ENCODE data around the gene SH2D4B. TPM values are rescaled to one million over a fixed set of nuclear protein-coding genes. Genes with fewer than 3 reads are reported as not detected.
"Not testable (repeated sequence)": the region's sequence is repeated elsewhere in the genome, so short reads cannot be mapped to it uniquely, and the experiment has no call there.

The SH2D4B gene
- total RNA-seq, 1 donor = under 0.01 TPM

DNA sequence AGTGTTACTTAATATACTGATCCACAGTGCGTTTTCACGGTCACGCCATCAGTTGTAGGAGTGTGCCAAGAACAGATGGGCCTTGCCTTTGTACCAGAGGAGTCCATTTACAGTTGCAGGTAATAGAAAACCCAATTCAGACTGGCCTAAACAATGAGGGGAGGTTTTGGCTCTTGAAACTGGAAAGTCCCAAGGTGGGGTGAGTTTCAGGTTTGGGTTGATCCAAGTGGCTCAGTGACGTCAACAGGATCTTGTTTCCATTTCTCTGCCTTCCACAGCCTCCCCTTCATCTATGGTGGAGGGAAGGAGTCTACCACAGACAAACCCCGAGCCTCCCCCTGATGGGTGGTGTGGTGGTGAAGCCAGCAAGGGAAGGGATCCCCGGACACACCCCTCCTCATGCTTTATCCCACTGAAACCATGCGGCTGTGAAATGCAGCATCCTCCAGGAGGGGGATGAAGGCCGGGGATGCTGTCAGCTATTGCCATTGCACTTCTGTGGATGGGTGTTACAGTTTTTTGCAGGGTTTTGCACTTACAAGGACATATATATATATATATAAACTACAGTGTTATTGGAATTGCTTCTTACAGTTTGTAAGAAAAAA is 14.8 kb upstream of the SH2D4B start:
- no peak for DNase-seq (ENCODE audit: low read depth in 2 of 3, low spot score in 2 of 3)

GRCh38 chr10:80523773-80524172 is 13.9 kb upstream of the SH2D4B start:
- DNase-seq (ENCODE audit: low read depth in 2 of 3, low spot score in 2 of 3) = no peak

DNA sequence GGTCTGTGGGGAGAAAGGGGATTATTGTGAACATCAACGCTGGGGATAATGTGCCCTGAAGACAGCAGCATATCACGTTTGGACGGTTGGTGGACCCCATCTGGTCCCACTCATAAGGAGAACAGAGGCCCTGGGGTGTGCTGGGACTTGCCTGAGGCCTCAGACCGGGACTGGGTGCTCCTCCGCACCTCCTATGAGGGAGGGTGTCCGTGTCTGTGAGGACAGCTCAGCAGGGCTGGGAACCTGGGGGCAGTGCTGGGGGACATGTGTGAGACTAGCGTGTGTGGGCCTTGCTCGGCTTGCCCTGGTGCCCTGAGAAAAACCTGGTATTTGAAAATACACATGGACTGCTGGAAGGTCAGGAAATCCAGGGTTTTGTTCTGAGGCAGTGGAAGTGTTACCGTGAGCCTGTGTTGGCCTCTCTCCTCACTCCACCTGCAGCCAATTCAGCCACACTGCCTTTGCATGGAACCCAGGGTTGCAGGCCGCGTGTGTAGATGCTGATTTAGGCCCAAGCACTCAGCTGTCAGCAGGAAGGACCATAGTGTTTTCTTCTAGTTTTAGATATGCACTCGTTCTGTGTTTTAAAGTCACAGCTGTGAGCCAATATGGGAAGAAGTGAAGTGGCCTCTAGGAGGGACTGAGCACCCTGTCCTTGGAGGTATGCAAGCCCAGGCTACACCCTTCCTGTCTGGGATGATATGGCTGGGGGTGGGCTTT is 13.4 kb upstream of the SH2D4B start:
- no peak for DNase-seq (ENCODE audit: low read depth in 2 of 3, low spot score in 2 of 3)

DNA sequence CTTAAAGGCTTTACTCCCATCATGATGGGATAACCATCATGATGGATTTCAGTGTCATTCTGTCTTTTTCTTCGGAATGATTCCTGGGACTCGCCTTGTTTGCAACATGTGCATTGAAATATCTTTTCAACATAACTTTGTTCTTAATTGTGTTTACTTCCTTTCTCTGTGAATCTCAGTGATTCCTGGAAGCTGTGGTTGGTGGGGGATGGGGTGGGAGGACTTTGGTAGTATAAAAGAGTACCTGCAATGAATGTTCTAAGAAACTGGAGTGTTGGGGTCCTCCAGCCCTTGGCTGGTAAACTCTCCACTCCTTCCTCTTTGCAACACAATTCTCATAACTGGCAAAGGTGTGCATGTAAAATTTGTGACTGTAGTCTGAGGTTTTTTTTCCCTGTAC is 11.5 kb upstream of the SH2D4B start:
- DNase-seq (ENCODE audit: low read depth in 2 of 3, low spot score in 2 of 3) = no peak

GRCh38 chr10:80526742-80527141 is 11.0 kb upstream of the SH2D4B start:
- DNase-seq (ENCODE audit: low read depth in 2 of 3, low spot score in 2 of 3) = no peak

DNA sequence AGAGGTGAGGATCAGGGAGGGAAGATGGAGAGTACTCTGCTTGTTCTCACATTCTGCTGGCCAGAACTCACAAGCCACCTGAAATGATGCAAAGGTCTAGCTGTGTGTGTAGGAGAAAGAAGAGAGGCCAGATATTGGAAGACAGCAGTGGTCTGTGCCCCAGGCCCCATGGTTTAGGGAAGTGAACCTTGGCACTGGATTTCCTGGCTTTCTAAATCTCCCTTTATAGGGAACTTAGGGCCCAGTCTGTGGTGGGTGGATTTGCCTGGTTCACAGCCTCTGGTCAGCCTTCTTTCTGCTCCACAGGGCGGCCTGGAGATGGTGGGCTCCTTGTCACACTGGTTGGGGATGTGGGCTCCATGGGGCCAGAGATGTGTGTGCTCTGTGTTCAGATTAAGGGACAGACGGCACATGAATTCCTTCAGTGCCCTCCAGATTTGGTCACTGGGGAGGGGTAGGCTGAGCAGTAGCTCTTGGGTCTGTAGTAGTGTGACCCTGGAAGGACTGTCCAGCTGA is 9.5 kb upstream of the SH2D4B start:
- DNase-seq (ENCODE audit: low read depth in 2 of 3, low spot score in 2 of 3) = peak in 1 of 3 donors; percentile 14

DNA sequence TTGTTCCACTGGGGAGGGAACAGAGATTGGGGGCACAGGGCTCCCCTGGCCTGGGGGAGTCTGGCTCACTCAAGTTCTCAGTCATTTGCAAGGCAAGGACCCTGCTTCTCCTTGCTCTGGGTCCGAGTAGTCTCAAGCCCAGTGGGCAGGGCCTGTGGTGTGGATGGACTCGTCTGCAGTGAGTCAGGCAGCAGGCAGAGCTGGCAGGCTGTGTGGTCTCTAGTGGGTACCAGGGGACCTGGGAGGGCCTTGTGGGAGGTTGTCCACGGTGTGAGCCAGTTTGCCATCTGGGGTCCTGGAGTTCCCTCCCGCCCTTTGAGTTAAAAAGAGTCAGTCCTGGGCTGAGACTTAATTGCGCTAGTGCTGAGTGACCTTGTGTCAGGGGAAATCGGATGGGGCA is 8.8 kb upstream of the SH2D4B start:
- DNase-seq (ENCODE audit: low read depth in 2 of 3, low spot score in 2 of 3) = no peak

DNA sequence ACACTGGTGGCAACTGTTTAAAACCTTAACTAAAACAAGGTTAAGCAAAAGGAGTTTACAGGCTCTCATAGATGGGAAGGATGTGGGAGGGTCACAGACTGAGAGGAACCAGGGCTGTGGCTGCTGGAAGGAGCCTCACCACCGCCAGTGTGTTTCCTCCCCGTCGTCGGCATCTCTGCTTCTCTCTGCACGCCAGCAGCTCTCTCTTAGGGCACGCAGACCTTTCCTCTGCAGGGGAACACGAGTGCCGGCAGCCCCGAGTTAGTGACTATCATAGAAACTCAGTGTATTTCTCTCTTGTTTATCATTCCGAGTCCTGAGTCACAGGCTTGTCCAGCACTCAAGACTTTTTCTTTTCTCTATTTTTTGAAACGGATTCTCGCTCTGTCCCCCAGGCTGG is 8.1 kb upstream of the SH2D4B start:
- DNase-seq (ENCODE audit: low read depth in 2 of 3, low spot score in 2 of 3) = peak in 2 of 3 donors; percentile 78 to 93

GRCh38 chr10:80530251-80530650 is 7.5 kb upstream of the SH2D4B start:
- peak in 2 of 3 donors; percentile 53 to 61 for DNase-seq (ENCODE audit: low read depth in 2 of 3, low spot score in 2 of 3)

GRCh38 chr10:80530816-80531215 is 6.9 kb upstream of the SH2D4B start:
- DNase-seq (ENCODE audit: low read depth in 2 of 3, low spot score in 2 of 3) = no peak

GRCh38 chr10:80532571-80532970 is 5.1 kb upstream of the SH2D4B start:
- no peak for DNase-seq (ENCODE audit: low read depth in 2 of 3, low spot score in 2 of 3)

DNA sequence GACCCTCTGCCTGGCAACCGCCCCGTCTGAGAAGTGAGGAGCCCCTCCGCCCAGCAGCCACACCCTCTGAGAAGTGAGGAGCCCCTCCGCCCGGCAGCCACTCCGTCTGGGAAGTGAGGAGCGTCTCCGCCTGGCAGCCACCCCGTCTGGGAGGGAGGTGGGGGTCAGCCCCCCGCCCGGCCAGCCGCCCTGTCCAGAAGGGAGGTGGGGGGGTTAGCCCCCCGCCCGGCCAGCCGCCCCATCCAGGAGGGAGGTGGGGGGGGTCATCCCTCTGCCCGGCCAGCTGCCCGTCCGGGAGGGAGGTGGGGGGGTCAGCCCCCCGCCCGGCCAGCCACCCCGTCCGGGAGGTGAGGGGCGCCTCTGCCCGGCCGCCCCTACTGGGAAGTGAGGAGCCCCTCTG is 3.6 kb upstream of the SH2D4B start:
- DNase-seq (ENCODE audit: low read depth in 2 of 3, low spot score in 2 of 3) = not testable (repeated sequence)

DNA sequence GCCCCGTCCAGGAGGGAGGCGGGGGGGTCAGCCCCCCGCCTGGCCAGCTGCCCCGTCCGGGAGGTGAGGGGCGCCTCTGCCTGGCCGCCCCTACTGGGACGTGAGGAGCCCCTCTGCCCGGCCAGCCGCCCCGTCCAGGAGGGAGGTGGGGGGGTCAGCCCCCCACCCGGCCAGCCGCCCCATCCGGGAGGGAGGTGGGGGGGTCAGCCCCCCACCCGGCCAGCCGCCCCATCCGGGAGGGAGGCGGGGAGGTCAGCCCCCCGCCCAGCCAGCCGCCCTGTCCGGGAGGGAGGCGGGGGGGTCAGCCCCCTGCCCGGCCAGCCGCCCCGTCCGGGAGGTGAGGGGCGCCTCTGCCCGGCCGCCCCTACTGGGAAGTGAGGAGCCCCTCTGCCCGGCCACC is 3.1 kb upstream of the SH2D4B start:
- not testable (repeated sequence) for DNase-seq (ENCODE audit: low read depth in 2 of 3, low spot score in 2 of 3)

- peak; percentile 63 to 77 (median 72) for DNase-seq (ENCODE audit: low read depth in 2 of 3, low spot score in 2 of 3)
Measured at GRCh38 chr10:80535671-80536360, 1.9 kb upstream of the SH2D4B start.

DNA sequence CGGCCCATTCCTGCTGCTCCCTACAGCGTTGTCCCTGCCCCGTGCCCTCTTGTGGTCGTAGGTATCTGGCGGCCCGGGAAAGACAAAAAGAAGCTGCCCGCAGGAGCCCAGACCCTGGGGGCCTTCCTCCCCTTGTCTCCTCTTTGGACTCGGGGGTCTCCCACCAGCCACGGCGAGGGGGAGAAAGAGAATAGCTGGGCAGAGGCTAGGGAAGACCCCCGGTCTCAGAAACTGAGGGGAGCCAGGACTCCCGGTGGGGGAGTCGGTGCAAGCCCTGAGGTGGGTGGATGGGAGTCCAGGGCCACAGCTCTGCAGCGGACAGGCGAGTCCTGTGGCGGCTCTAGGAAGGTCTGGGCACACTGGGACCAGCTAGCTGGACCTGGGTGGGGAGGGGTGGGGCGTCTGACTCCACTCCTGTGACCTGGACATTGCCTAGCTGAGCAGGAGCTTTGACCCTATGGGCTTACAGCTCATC is 1.3 kb upstream of the SH2D4B start:
- DNase-seq (ENCODE audit: low read depth in 2 of 3, low spot score in 2 of 3) = no peak

DNA sequence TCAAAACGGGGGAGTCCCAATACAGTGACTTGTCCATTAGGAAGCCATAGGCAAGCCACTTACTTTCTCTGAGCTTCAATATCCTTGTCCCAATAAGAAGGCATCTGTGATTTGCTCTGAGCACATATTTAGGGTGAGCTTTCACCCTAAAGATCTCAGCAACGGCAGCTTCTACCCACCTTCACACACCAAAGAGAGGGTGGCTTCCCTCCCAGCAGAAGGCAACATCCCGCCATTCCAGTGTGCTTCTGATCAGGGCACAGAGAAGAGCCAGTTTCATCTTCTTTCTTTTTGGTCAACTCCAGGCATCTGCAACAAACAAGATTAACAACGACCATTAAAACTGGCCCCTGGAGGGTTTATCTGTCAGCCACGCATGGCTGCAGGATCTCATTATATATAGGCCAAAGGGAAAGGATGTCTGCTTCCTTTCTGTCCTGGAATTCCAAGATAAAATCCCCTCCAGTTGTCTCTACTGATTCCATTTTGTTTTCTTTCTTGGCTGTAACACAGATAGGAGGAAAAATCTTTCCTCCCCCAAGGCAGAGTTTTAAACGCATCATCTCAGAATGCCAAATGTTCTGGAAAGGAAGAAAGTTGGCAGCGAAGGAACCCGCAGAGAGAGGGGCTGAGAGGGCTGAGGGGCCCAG is 491 bp upstream of the SH2D4B start:
- no peak for DNase-seq (ENCODE audit: low read depth in 2 of 3, low spot score in 2 of 3)

DNA sequence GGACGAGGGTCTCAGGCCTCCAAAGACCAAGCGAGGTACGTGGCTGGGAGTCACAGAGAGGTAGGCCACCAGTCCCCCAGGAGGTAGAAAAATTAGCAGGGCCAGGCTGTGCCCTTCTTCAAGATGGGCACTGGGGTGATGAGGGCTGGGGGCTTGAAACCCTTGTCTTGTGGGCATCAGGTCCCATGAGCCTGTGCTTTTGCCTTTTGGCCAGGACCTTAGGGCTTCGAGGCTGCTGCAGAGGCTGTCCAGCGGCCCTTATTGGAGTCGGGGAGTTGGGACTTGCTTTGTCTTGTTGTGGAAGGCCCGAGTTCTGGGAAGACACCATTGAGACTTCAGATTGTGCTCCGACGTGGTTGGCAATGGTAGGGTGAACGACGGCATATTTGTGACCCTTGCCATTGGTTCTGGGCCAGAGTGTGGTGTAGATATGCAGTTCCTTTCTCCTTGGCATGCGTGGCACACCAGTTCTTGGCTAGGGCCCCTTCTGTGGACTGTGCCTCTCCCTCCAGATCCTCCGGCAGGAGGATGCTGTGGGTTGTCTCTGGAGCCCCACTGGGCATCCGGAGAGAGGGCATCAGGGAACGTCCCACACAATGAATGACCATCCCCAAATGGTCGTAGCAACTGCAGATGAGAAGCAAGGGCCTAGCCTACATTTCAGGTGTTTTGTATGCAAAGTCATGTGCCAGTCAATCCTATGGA is 931 bp downstream of the SH2D4B start:
- no peak for DNase-seq (ENCODE audit: low read depth in 2 of 3, low spot score in 2 of 3)

DNA sequence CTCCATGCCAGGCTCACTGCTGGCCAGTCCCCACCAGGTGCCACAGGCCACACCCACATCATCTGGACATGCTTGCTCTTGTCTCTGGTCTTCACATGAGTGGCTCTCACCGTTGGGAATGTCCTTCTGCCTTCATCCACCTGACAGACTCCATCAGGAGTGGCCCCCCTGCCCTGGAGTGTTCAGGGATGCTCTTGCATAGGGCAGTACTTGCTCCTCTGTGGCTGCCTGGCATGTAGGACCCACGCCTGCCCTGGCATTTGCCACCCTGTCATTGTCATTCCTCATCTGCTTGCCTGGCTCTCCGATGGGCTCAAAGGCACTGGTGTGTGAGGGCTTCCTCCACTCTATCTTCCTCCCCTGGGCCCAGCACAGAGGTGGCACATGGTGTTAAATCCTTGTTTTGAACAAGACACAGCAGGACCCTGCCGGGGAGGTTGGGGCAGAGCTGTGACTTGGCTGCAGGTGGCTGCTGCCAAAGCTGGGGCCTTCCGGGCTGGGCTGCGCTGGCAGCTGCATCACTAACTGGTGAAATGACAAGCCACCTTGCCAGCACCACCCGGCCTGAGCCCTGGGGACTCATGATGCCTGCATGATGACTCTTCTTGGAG is 1.8 kb downstream of the SH2D4B start:
- no peak for DNase-seq (ENCODE audit: low read depth in 2 of 3, low spot score in 2 of 3)

- DNase-seq (ENCODE audit: low read depth in 2 of 3, low spot score in 2 of 3) = no peak
Measured at GRCh38 chr10:80540136-80540535, 2.4 kb downstream of the SH2D4B start.

- DNase-seq (ENCODE audit: low read depth in 2 of 3, low spot score in 2 of 3) = no peak
Measured at GRCh38 chr10:80540618-80540980, 2.9 kb downstream of the SH2D4B start.

Measured in hematopoietic multipotent progenitor cell (in vitro differentiated cells).